HG03575 (cell line): ENCODE data around the gene KIAA1671.
"Not testable (repeated sequence)": the region's sequence is repeated elsewhere in the genome, so short reads cannot be mapped to it uniquely, and the experiment has no call there.

ENCODE experiments used
- ATAC-seq: cut with Tn5 transposase; IDR thresholded peaks from one replicate; pipeline ENCODE4 v1.9.1; 2021; ENCODE audit not compliant: unreplicated experiment, insufficient number of reproducible peaks, low FRiP score; ENCODE audit errors: extremely low read depth

Gene KIAA1671

GRCh38 chr22:25216230-25216629, 263.7 kb downstream of the KIAA1671 start:
- ATAC-seq: no peak

DNA sequence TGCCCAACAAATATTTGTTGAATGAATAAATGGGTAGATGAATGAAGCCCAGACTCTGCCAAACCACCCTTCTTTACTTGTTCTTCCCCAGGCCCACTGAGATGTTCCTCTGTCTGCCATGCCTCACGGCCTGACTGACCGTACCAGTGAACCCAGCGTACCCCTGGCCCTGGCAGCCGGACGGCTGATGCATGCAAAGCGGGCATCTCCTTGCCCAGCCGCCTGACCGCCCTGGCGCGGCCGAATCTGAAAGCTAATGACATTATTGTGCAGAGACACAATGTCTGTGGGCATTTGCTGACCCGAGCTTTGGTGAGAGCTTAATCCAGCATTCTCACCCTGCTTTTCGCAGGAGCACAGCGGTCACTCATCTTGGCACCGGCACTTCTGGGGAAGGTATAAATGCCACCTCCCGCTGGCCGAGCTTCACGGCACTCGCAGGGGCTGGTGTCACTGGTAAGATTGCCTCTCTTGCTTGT, 266.7 kb downstream of the KIAA1671 start, which contains the start of gene CRYBB2:
Gene CRYBB2, plus strand, starts transcription at position 429 of the 479 bp plus-strand sequence. CDS start 1,791 bp downstream, outside the sequence.
- ATAC-seq: no peak

GRCh38 chr22:25219948-25220442, 267.5 kb downstream of the KIAA1671 start:
- ATAC-seq: no peak

GRCh38 chr22:25221790-25222189, 269.3 kb downstream of the KIAA1671 start:
- no peak for ATAC-seq

GRCh38 chr22:25223269-25223850, 270.8 kb downstream of the KIAA1671 start:
- no peak for ATAC-seq

DNA sequence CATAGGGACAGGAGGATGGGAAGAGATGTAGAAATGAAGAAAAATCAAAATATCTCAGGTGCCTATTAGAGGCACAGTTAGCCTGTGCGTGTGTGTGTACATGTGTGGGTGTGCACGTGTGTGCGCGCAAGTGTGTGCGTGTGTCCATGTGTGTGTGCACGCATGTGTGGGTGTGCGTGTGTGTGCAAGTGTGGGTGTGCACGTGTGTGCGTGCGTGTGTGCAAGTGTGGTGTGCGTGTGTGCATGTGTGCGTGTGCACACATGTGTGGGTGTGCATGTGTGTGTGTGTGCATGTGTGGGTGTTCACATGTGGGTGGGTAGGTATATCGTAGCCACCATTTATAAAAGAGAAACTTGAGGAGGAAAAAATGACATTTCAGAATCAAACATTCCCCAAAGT, 276.3 kb downstream of the KIAA1671 start:
- no peak for ATAC-seq

GRCh38 chr22:25230760-25231159, 278.2 kb downstream of the KIAA1671 start:
- ATAC-seq: not testable (repeated sequence)

- no peak for ATAC-seq
Observed at GRCh38 chr22:25232301-25232700, 279.8 kb downstream of the KIAA1671 start.

DNA sequence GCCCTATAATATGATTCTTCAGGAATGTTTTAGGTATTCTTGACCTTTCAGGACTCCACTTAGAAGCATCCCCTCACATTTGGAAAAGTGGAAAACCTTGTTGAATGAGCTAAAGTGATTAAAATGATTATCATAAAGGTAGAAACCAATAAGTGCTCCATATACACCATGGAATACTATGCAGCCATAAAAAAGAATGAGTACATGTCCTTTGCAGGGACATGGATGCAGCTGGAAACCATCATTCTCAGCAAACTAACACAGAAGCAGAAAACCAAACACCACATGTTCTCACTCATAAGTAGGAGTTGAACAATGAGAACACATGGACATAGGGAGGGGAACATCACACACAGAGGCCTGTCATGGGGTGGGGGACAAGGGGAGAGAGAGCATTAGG, 281.2 kb downstream of the KIAA1671 start:
- not testable (repeated sequence) for ATAC-seq

DNA sequence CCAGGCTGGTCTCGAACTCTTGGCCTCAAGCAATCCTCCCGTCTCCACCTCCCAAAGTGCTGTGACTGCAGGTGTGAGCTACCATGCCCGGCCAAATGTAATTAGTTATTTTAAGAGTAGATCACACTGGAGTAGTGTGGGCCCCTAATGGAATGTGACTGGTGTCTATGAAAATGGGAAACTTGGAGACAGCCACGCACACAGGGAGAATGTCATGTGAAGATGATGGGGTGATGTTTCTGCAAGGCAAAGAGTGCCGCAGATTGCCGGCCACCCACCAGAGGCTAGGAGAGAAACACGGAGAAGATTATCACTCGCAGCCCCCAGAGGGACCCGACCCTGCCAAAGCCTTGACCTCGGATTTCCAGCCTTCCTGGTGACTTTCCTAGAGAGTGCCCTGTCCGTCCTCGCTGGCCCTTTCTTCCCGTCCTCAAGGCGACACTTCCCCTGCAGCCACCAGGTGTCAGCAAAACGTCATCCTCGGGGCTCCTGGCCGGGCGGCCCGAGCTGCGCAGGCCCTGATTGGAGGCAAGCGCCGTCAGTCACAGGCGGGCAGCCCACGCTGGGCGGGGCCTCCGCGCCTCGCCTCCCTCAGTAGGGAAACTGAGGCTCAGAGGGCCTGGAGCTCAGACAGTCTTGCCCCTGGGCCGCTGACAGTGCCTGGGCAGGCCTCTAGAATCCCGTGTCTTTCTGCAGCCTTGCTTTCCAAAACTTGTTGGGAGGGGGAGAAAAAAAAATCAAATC, 283.2 kb downstream of the KIAA1671 start:
- no peak for ATAC-seq

- no peak for ATAC-seq
Observed at GRCh38 chr22:25236417-25236816, 283.9 kb downstream of the KIAA1671 start.

DNA sequence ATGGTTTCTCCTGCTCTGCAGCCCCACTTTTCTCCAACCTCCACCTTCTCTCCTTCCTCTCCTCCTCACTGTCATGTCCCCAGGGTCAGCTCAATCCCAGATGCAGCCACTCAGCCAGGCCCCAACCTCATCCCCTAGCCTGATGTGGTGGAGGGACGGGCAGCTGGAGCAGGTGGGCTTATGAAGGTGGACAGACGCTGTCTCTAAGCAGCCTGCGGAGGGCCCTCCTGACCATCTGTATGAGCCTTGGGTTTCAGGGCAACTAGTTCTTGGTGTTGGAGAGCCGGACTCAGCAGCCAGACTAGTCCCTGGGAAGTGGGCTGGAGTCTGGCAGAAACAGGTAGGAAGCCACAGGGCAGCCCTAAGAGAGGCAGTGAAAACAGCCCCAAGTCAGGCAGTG, 285.0 kb downstream of the KIAA1671 start:
- ATAC-seq: no peak

DNA sequence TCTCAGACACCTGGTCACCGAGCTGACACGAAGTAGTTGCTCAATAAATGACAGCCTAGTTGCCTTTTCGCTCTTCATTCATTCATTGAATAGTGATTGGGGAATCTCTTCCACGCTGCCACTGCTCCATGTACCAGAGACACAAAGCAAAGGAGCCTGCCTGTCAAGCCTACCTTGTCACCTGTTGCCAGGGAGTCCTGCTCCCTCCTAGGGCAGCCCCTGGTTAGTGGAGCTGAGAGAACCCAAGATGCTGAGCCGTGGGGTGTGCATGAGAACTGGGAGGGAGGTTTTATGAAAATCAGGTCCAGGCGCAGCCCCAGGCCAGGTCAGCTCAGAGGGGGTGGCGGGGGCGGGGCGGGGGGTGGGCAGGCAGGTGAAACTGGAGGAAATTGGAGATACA, 285.5 kb downstream of the KIAA1671 start:
- ATAC-seq: not testable (repeated sequence)
